ENCODE measurements around the gene PTPRD.

- TF ChIP-seq SIN3A (IDR thresholded peaks at IDR 0.05; ENCODE audit: borderline replicate concordance, insufficient read depth, low read length) (no peak), REST (IDR thresholded peaks at IDR 0.05; ENCODE audit: insufficient read depth in 1 of 2, low read depth in 2 of 2, low read length in 2 of 2) (no peak), POLR2AphosphoS5 (IDR thresholded peaks at IDR 0.05; ENCODE audit: low read depth, low read length) (no peak), TAF1 (IDR thresholded peaks at IDR 0.05; ENCODE audit: borderline replicate concordance, insufficient read depth, low read length) (no peak)
Observed at GRCh38 chr9:9412241-9412640, 1200.6 kb downstream of the PTPRD start.

All from PFSK-1 (cell line).